ENCODE measurements around the gene ZNF273.
"Not testable (repeated sequence)": the region's sequence is repeated elsewhere in the genome, so short reads cannot be mapped to it uniquely, and the experiment has no call there.

Gene ZNF273

DNA sequence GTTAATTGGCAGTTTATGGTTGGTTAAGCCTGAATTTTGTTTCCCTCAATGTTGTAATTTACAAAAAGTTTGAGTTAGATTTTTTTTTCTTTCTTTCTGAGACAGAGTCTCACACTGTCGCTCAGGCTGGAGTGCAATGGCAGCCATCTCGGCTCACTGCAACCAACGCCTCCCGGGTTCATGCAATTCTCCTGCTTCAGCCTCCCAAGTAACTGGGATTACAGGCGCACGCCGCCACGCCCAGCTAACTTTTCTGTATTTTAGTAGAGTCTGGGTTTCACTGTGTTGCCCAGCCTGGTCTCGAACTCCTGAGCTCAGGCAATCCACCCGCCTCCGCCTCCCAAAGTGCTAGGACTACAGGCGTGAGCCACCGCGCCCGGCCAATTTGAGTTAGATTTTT is 935 bp downstream of the ZNF273 start:
- TF ChIP-seq, protein P1, sequence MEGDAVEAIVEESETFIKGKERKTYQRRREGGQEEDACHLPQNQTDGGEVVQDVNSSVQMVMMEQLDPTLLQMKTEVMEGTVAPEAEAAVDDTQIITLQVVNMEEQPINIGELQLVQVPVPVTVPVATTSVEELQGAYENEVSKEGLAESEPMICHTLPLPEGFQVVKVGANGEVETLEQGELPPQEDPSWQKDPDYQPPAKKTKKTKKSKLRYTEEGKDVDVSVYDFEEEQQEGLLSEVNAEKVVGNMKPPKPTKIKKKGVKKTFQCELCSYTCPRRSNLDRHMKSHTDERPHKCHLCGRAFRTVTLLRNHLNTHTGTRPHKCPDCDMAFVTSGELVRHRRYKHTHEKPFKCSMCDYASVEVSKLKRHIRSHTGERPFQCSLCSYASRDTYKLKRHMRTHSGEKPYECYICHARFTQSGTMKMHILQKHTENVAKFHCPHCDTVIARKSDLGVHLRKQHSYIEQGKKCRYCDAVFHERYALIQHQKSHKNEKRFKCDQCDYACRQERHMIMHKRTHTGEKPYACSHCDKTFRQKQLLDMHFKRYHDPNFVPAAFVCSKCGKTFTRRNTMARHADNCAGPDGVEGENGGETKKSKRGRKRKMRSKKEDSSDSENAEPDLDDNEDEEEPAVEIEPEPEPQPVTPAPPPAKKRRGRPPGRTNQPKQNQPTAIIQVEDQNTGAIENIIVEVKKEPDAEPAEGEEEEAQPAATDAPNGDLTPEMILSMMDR (conservative IDR thresholded peaks at IDR 0.05; ENCODE audit: control insufficient read depth, insufficient read depth, low read depth, low read length) = no peak
- no peak for DNase-seq (ENCODE audit: low read depth)
- H3K4me3 ChIP-seq (ENCODE audit: control insufficient read depth, low read depth, low read length) = peak overlapping the region; percentile 86

DNA sequence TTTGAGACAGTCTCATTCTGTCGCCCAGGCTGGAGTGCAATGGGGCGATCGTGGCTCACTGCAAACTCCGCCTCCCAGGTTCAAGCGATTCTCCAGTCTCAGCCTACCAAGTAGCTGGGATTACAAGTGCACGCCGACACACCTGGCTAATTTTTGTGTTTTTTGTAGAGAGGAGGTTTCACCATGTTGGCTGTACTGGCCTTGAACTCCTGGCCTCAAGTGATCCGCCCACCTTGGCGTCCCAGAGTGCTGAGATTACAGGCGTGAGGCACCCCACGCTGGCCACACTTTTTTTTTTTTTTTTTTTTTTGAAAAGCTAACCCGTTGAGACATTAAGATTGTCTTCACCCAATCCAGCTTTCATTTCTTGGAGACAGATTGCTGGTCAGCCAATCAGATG is 2.1 kb downstream of the ZNF273 start:
- no peak overlapping the region for H3K4me3 ChIP-seq (ENCODE audit: control insufficient read depth, low read depth, low read length)
- DNase-seq (ENCODE audit: low read depth) = peak; percentile 28
- TF ChIP-seq, protein P1 (conservative IDR thresholded peaks at IDR 0.05; ENCODE audit: control insufficient read depth, insufficient read depth, low read depth, low read length) = no peak

DNA sequence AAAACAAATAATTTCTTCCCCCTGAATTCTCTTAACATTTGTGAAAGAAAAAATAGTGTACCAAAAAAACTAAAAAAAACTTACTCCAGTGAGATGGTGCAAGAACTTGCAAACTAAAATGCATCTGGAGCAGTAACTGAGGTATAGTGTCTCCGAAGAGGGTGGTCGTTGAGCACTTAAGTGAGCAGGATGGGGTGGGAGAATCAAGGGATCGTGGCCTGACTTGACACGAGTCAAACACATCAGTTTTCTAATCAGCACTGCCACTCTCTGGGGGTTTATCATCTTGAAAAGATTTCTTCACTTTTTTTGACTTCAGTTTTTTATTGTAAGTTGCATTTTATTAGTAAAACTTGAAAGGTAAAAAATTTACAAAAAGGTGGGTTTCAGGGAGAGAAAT is 2.5 kb downstream of the ZNF273 start:
- TF ChIP-seq, protein P1 (conservative IDR thresholded peaks at IDR 0.05; ENCODE audit: control insufficient read depth, insufficient read depth, low read depth, low read length) = no peak
- DNase-seq (ENCODE audit: low read depth) = no peak
- H3K4me3 ChIP-seq (ENCODE audit: control insufficient read depth, low read depth, low read length) = no peak overlapping the region

DNA sequence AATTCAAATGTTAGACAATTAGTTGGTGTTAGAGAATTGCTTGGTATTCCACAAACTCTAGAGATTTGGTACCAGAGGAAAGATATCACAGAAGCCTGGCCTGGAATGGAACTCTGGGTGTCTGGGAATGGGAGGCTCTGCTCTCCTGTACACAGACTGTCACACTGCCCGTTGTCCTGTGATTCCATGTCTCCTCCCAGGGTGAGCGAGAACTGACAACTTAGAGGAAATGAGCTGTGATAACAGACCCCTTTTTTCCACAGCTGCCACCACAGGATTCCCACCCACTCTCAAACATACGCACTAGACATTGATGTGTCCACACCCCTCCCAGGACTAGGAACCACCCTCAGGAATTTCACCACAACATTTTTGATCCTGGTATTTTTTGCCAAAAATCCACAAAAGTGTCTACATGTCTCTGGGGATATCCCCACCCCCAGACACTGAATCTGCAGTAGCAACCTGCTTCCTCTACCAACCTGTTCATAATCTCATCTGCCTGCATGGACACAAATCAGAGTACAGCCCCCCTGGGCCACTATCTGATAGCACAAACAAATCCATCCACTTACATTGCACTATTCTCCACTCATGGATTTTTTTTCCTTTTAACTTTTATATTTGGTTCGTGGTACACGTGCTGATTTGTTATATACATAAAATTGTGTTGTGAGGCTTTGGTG is 4.7 kb downstream of the ZNF273 start:
- DNase-seq (ENCODE audit: low read depth) = no peak
- TF ChIP-seq, protein P1 (conservative IDR thresholded peaks at IDR 0.05; ENCODE audit: control insufficient read depth, insufficient read depth, low read depth, low read length) = no peak
- no peak overlapping the region for H3K4me3 ChIP-seq (ENCODE audit: control insufficient read depth, low read depth, low read length)

DNA sequence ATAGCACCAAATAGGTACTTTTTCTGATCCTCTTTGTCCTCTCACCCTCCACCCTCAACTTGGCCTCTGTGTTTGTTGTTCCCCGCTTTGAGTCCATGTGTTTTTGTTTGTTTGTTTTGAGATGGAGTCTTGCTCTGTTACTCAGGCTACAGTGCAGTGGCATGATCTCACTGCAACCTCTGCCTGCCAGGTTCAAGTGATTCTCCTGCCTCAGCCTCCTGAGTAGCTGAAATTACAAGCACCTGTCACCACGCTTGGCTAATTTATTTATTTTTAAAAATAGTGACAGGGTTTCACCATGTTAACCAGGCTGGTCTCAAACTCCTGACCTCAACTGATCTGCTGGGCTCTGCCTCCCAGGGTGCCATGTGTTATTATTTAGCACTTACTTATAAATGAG is 5.3 kb downstream of the ZNF273 start:
- no peak overlapping the region for H3K4me3 ChIP-seq (ENCODE audit: control insufficient read depth, low read depth, low read length)
- DNase-seq (ENCODE audit: low read depth) = no peak
- TF ChIP-seq, protein P1 (conservative IDR thresholded peaks at IDR 0.05; ENCODE audit: control insufficient read depth, insufficient read depth, low read depth, low read length) = no peak

DNA sequence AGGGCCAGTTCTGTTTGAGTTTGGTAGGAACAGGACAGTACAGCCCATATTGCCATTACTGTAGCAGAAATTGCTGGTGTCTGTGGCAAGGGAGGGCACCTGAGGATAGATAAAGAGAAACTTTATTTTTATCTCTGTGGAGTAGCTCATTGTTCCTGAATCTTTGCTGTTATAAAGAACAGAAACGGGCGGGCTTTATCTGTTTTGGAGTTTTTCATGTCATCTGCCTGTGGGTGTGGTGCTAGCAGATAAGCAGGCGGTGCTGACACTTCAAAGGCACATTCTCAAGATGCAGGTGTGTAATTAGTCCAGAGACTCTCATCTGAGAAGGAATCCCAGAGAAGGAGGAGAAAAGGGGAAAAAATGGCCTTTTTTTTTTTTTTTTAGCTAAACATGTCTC is 11.5 kb downstream of the ZNF273 start:
- TF ChIP-seq, protein P1 (conservative IDR thresholded peaks at IDR 0.05; ENCODE audit: control insufficient read depth, insufficient read depth, low read depth, low read length) = no peak
- no peak for DNase-seq (ENCODE audit: low read depth)
- H3K4me3 ChIP-seq (ENCODE audit: control insufficient read depth, low read depth, low read length) = no peak overlapping the region

DNA sequence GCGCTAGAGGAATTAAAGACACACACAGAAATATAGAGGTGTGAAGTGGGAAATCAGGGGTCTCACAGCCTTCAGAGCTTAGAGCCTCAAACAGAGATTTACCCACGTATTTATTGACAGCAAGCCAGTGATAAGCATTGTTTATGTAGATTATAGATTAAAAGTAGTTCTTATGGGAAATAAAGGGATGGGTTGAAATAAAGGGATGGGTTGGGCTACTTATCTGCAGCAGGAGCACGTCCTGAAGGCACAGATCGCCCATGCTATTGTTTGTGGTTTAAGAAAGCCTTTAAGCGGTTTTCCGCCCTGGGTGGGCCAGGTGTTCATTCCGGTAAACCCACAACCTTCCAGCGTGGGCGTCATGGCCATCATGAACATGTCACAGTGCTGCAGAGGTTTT is 12.2 kb downstream of the ZNF273 start:
- H3K4me3 ChIP-seq (ENCODE audit: control insufficient read depth, low read depth, low read length); DNase-seq (ENCODE audit: low read depth): not testable (repeated sequence)

DNA sequence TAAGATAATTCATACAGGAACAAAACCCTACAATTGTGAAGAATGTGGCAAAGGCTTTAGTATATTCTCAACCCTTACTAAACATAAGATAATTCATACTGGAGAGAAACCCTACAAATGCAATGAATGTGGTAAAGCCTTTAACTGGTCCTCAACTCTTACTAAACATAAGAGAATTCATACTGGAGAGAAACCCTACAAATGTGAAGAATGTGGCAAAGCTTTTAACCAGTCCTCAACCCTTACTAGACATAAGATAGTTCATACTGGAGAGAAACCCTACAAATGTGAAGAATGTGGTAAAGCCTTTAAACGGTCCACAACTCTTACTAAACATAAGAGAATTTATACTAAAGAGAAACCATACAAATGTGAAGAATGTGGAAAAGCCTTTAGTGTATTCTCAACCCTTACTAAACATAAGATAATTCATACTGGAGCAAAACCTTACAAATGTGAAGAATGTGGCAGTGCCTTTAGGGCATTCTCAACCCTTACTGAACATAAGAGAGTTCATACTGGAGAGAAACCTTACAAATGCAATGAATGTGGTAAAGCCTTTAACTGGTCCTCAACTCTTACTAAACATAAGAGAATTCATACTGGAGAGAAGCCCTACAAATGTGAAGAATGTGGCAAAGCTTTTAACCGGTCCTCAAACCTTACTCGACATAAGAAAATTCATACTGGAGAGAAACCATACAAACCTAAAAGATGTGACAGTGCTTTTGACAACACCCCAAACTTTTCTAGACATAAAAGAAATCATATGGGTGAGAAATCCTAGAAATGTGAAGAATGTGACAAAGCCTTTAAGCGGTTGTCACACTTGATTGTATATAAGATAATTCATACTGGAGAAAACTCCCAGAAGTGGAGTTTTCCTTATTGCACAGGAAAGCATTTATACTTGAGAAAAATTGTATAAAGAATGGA is 25.4 kb downstream of the ZNF273 start:
- DNase-seq (ENCODE audit: low read depth) = not testable (repeated sequence)

More for the DNA sequence above, 25.4 kb downstream of the ZNF273 start:
- H3K4me3 ChIP-seq (ENCODE audit: control insufficient read depth, low read depth, low read length) = not testable (repeated sequence)
